K562 (cell line): Measurements from ENCODE around the gene LRRC71. TPM values are rescaled to one million over a fixed set of nuclear protein-coding genes. Genes with fewer than 3 reads are reported as not detected.

Experiments used
- CEBPB ChIP-seq: fragments of 450-650 bp; IDR thresholded peaks from 2 replicates; pipeline ENCODE4 v1.6.1; 2016; ENCODE audit warnings: missing genetic modification characterization, missing compliant biosample characterization
- FOXA3 ChIP-seq, 2 experiments: fragments of 450-650 bp in 1 of 2; sonication (generic) in 1 of 2; formaldehyde crosslinking; IDR thresholded peaks in 1 of 2; conservative IDR thresholded peaks in 1 of 2; 2 replicates each; pipeline versions ENCODE4 v1.4.0 to v1.8.0; 2020 to 2022; ENCODE audit warnings: mild to moderate bottlenecking in 2 of 2, missing genetic modification reagents in 1 of 2
- GABPB2 ChIP-seq: fragments of 250-450 bp; sonication (Bioruptor Pico); conservative IDR thresholded peaks from 2 replicates; pipeline ENCODE4 v1.5.1; 2021; ENCODE audit warnings: mild to moderate bottlenecking
- MAFK ChIP-seq: IDR thresholded peaks from 2 replicates; pipeline ENCODE4 v1.6.1; 2011; ENCODE audit warnings: low read length, improper control_type of control experiment
- MED1 ChIP-seq: sonication (generic); formaldehyde crosslinking; IDR thresholded peaks from 2 replicates; pipeline ENCODE4 v1.8.1; 2023; ENCODE audit warnings: missing genetic modification reagents, borderline replicate concordance
- MYNN ChIP-seq, 2 experiments: sonication (generic); formaldehyde crosslinking in 1 of 2; IDR thresholded peaks; 2 replicates each; pipeline versions ENCODE4 v1.5.0 to v1.6.1; 2016 to 2020; ENCODE audit warnings: antibody characterized with exemption in 1 of 2, missing genetic modification reagents in 1 of 2
- PHF21A ChIP-seq: fragments of 450-650 bp; IDR thresholded peaks from 2 replicates; pipeline ENCODE4 v1.6.1; 2017; ENCODE audit warnings: low read depth, borderline replicate concordance
- POLR2AphosphoS5 ChIP-seq: IDR thresholded peaks from 2 replicates; pipeline ENCODE4 v1.6.1; 2011; ENCODE audit warnings: mild to moderate bottlenecking, low read depth, low read length, moderate library complexity; ENCODE audit not compliant: control insufficient read depth, insufficient read depth
- SAP30 ChIP-seq: fragments of 200-600 bp; sonication (generic); IDR thresholded peaks from 2 replicates; pipeline ENCODE4 v1.6.1; 2012; ENCODE audit warnings: borderline replicate concordance, low read depth, mild to moderate bottlenecking, moderate library complexity, low read length, control low read depth, inconsistent platforms; ENCODE audit not compliant: insufficient read depth, poor library complexity, severe bottlenecking
- SNRNP70 ChIP-seq: fragments of 200-400 bp; formaldehyde crosslinking; optimal IDR thresholded peaks from 2 replicates; pipeline ENCODE3; 2017; ENCODE audit warnings: low read depth, low read length
- SRF ChIP-seq, 2 experiments: fragments of 250-450, 450-650 bp in 1 of 2; sonication (Bioruptor Pico) in 1 of 2; sonication (generic) in 1 of 2; formaldehyde crosslinking; IDR thresholded peaks; 2 replicates each; pipeline versions ENCODE4 v1.5.0 to v1.5.1; 2020 to 2022; ENCODE audit warnings: mild to moderate bottlenecking in 1 of 2, missing genetic modification reagents in 1 of 2
- ZNF133 ChIP-seq: fragments of 250-450 bp; sonication (Bioruptor Pico); IDR thresholded peaks from 2 replicates; pipeline ENCODE4 v1.4.0; 2020; ENCODE audit warnings: mild to moderate bottlenecking
- ZNF57 ChIP-seq: fragments of 450-650 bp; formaldehyde crosslinking; IDR thresholded peaks from 2 replicates; pipeline ENCODE4 v1.4.0; 2020; ENCODE audit warnings: mild to moderate bottlenecking, moderate library complexity
- polyA plus RNA-seq, 8 experiments: library from polyadenylated mRNA; depleted of rRNA in 4 of 8; stranded (reverse) in 5 of 8; unstranded in 3 of 8; fragments of >200 nt; fragmentation: Nextera tagmentation in 2 of 8; fragmentation: Illumina TruSeq in 1 of 8; extraction: Ambion mirVana in 2 of 8; extraction: Trizol in 1 of 8; gene quantifications; 2 replicates each; pipeline versions ENCODE4 v1.2.1 to v1.2.3, GENCODE V29; 2011 to 2014; ENCODE audit warnings: inconsistent platforms in 1 of 8, missing spikeins in 1 of 8
- total RNA-seq, 7 experiments: library from RNA; depleted of rRNA in 6 of 7; stranded (reverse); fragments of >200 nt in 6 of 7; fragmentation: Illumina TruSeq in 2 of 7; extraction: Trizol in 2 of 7; gene quantifications; 2 replicates each; pipeline versions ENCODE4 v1.2.1 to v1.2.3, GENCODE V29; 2011 to 2021; ENCODE audit warnings: low replicate concordance in 1 of 7
- TF ChIP-seq, protein P1 (sequence below): fragments of 150-350 bp; IDR thresholded peaks from 2 replicates; pipeline ENCODE4 v1.6.1; 2014; ENCODE audit warnings: low read depth, mild to moderate bottlenecking, low read length, borderline replicate concordance
- TF ChIP-seq, protein P2 (sequence below): sonication (generic); formaldehyde crosslinking; IDR thresholded peaks from 2 replicates; pipeline ENCODE4 v1.4.0; 2020; ENCODE audit warnings: mild to moderate bottlenecking, missing genetic modification reagents
- TF ChIP-seq, protein P3 (sequence below): fragments of 450-650 bp; IDR thresholded peaks from 2 replicates; pipeline ENCODE4 v1.6.1; 2014; ENCODE audit warnings: low read depth, mild to moderate bottlenecking, moderate library complexity, borderline replicate concordance
- TF ChIP-seq, protein P4 (sequence below): fragments of 450-650 bp; conservative IDR thresholded peaks from 2 replicates; pipeline ENCODE4 v1.6.1; 2016; ENCODE audit warnings: missing genetic modification characterization, low read depth, mild to moderate bottlenecking, control low read depth, missing compliant biosample characterization

LRRC71 gene
- total and polyA plus RNA-seq, 9 of the 15 experiments (the other 6 are each of a cell fraction or from before 2014, with no cell fraction given): 0.06 to 1.2 (median 0.51) TPM; not detected in 1

DNA sequence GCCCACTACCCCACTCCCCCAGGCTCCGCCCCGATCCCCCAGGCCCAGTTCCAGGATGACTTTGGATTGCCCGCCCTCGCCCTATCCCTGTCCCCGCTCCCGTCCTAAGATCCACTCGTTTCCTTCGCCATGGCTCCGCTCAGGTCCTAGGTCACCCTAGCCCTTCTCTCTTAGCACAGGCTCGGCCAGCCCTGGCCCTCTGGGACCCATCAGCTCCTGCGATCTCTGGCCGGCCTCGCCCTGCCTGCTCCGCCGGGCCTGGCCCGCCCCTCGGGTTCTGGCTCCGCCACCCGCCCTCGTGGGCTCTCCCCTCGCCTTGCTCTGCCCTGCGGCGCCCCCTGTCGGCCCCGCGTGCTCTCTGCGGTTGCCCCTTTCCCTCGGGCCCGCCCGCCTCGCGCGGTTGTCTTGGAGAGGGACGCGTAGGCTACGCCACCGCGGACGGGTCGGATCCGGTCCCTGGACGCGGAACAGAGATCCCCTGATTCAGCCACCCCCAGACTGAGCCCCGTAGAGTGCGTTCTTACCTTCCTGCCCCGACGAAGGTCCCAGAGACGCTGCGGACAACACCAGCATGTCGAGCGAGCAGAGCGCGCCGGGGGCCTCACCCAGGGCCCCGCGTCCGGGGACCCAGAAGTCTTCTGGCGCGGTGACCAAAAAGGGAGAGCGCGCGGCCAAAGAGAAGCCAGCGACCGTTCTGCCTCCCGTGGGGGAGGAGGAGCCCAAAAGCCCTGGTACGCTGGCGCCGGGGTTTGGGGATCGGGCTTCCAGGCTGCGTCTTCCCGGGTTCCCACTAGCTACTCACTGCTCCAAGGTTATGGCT, at the start of gene LRRC71 (continued):
- no peak for TF ChIP-seq PHF21A
- TF ChIP-seq GABPB2 (CRISPR knock-in tag): no peak
- no peak for TF ChIP-seq MAFK
- TF ChIP-seq, protein P1, sequence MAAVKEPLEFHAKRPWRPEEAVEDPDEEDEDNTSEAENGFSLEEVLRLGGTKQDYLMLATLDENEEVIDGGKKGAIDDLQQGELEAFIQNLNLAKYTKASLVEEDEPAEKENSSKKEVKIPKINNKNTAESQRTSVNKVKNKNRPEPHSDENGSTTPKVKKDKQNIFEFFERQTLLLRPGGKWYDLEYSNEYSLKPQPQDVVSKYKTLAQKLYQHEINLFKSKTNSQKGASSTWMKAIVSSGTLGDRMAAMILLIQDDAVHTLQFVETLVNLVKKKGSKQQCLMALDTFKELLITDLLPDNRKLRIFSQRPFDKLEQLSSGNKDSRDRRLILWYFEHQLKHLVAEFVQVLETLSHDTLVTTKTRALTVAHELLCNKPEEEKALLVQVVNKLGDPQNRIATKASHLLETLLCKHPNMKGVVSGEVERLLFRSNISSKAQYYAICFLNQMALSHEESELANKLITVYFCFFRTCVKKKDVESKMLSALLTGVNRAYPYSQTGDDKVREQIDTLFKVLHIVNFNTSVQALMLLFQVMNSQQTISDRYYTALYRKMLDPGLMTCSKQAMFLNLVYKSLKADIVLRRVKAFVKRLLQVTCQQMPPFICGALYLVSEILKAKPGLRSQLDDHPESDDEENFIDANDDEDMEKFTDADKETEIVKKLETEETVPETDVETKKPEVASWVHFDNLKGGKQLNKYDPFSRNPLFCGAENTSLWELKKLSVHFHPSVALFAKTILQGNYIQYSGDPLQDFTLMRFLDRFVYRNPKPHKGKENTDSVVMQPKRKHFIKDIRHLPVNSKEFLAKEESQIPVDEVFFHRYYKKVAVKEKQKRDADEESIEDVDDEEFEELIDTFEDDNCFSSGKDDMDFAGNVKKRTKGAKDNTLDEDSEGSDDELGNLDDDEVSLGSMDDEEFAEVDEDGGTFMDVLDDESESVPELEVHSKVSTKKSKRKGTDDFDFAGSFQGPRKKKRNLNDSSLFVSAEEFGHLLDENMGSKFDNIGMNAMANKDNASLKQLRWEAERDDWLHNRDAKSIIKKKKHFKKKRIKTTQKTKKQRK: no peak
- TF ChIP-seq, protein P2, sequence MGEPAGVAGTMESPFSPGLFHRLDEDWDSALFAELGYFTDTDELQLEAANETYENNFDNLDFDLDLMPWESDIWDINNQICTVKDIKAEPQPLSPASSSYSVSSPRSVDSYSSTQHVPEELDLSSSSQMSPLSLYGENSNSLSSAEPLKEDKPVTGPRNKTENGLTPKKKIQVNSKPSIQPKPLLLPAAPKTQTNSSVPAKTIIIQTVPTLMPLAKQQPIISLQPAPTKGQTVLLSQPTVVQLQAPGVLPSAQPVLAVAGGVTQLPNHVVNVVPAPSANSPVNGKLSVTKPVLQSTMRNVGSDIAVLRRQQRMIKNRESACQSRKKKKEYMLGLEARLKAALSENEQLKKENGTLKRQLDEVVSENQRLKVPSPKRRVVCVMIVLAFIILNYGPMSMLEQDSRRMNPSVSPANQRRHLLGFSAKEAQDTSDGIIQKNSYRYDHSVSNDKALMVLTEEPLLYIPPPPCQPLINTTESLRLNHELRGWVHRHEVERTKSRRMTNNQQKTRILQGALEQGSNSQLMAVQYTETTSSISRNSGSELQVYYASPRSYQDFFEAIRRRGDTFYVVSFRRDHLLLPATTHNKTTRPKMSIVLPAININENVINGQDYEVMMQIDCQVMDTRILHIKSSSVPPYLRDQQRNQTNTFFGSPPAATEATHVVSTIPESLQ (CRISPR knock-in tag): 0 out of 2 replicates have a peak, but pooled peaks have one; percentile 33
- TF ChIP-seq SAP30: no peak
- no peak for TF ChIP-seq MED1 (CRISPR knock-in tag)
- TF ChIP-seq CEBPB (tag): no peak
- TF ChIP-seq, protein P3, sequence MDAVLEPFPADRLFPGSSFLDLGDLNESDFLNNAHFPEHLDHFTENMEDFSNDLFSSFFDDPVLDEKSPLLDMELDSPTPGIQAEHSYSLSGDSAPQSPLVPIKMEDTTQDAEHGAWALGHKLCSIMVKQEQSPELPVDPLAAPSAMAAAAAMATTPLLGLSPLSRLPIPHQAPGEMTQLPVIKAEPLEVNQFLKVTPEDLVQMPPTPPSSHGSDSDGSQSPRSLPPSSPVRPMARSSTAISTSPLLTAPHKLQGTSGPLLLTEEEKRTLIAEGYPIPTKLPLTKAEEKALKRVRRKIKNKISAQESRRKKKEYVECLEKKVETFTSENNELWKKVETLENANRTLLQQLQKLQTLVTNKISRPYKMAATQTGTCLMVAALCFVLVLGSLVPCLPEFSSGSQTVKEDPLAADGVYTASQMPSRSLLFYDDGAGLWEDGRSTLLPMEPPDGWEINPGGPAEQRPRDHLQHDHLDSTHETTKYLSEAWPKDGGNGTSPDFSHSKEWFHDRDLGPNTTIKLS: 0 out of 2 replicates have a peak, but pooled peaks have one; percentile 27
- no peak for TF ChIP-seq SNRNP70
- peak; percentile 56; the same call in 1 of the 2 replicates for TF ChIP-seq MYNN (IDR thresholded peaks at IDR 0.05)
- TF ChIP-seq MYNN (CRISPR knock-in tag; IDR thresholded peaks at IDR 0.05): no peak
- TF ChIP-seq ZNF57: no peak
- no peak for TF ChIP-seq ZNF133 (CRISPR knock-in tag)
- peak in 1 of 2 experiments; percentile 67; a peak in 1 of 4 replicates for TF ChIP-seq SRF (CRISPR knock-in tag; IDR thresholded peaks at IDR 0.05)
- no peak for TF ChIP-seq FOXA3 (CRISPR knock-in tag; conservative IDR thresholded peaks at IDR 0.05 in 1 of 2, IDR thresholded peaks at IDR 0.05 in 1 of 2)
- TF ChIP-seq POLR2AphosphoS5: no peak
- TF ChIP-seq, protein P4, sequence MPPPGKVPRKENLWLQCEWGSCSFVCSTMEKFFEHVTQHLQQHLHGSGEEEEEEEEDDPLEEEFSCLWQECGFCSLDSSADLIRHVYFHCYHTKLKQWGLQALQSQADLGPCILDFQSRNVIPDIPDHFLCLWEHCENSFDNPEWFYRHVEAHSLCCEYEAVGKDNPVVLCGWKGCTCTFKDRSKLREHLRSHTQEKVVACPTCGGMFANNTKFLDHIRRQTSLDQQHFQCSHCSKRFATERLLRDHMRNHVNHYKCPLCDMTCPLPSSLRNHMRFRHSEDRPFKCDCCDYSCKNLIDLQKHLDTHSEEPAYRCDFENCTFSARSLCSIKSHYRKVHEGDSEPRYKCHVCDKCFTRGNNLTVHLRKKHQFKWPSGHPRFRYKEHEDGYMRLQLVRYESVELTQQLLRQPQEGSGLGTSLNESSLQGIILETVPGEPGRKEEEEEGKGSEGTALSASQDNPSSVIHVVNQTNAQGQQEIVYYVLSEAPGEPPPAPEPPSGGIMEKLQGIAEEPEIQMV: no peak
